HG03354 (cell line): ENCODE measurements around the gene ZXDA.
"Not testable (repeated sequence)": the region's sequence is repeated elsewhere in the genome, so short reads cannot be mapped to it uniquely, and the experiment has no call there.

Source experiments
- ATAC-seq: cut with Tn5 transposase; IDR thresholded peaks from one replicate; pipeline ENCODE4 v1.9.1; 2021; ENCODE audit warnings: mild to moderate bottlenecking; ENCODE audit not compliant: unreplicated experiment, poor library complexity, severe bottlenecking

The ZXDA gene

GRCh38 chrX:57910287-57910912 is at the start of gene ZXDA:
TSS of gene ZXDA (minus strand) at chrX:57910458. CDS start at chrX:57910420, 38 bp downstream.
- ATAC-seq = peak; percentile 72

DNA sequence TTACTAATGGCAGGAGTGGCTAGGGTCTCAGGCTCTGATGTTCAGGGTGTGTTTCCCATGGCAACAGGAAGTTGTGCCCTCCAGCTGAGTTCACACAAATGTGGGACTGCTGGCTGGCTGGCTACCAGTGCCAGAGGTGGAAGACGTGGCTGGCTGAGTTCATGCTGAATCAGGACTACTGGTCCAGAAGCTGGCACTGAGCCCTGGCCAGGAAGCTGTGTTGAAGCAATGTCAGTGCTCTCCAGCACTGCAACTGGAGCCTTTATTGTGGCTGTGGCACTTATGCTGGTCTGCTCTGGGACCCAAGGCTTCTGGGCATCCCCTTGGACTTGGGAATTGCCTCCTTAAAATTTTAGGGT is 42.0 kb upstream of the ZXDA start:
- ATAC-seq = no peak

- ATAC-seq = peak; percentile 91
Measured at GRCh38 chrX:57951666-57952319, 41.5 kb upstream of the ZXDA start.

- no peak for ATAC-seq
Measured at GRCh38 chrX:57933321-57933720, 23.1 kb upstream of the ZXDA start.

GRCh38 chrX:57932266-57932665 is 22.0 kb upstream of the ZXDA start:
- ATAC-seq = no peak

DNA sequence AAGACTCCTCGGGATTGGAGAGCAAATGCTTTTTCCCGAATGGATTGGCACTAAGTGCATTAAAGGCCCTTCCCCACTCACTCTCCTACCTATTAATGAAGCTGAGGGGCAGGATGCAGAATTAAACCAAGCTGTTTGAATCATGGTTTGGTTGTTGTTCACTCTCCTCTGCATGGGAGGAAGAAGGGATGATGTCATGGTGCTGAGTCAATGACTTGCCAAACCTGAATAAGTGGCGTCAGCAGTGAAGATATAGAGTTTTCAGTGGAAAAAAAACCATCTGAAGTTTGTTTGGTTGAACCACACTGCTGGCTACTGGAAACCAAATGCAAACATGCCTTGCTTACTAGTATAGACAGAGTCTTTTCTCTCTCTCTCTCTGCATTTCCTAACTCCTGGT is 19.8 kb upstream of the ZXDA start:
- ATAC-seq = no peak

GRCh38 chrX:57929373-57929772 is 19.1 kb upstream of the ZXDA start:
- ATAC-seq = peak; percentile 55

GRCh38 chrX:57925806-57926205 is 15.5 kb upstream of the ZXDA start:
- no peak for ATAC-seq

GRCh38 chrX:57918750-57919436 is 8.6 kb upstream of the ZXDA start:
- no peak for ATAC-seq

DNA sequence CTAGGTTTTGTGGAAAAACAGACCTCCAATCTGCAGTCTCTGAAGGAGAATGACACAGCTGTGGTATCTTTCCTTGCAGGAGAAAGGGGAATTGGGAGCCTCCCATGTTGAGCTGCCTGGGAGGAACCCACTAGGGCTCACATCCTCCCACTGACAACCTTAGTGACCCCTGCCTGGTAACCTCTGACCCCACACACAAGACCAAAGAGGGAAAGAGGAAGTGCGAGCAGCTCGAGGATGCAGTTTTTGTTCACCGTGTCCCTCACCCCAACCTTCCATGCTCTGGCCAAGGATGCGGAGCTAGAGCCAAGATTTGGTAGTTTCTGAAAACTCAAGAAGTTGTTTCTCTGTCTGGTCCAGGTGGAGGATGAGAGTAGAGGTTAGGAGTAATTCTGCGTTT is 5.4 kb upstream of the ZXDA start:
- no peak for ATAC-seq

- peak; percentile 83 for ATAC-seq
Measured at GRCh38 chrX:57909595-57910286, 517 bp downstream of the ZXDA start.

DNA sequence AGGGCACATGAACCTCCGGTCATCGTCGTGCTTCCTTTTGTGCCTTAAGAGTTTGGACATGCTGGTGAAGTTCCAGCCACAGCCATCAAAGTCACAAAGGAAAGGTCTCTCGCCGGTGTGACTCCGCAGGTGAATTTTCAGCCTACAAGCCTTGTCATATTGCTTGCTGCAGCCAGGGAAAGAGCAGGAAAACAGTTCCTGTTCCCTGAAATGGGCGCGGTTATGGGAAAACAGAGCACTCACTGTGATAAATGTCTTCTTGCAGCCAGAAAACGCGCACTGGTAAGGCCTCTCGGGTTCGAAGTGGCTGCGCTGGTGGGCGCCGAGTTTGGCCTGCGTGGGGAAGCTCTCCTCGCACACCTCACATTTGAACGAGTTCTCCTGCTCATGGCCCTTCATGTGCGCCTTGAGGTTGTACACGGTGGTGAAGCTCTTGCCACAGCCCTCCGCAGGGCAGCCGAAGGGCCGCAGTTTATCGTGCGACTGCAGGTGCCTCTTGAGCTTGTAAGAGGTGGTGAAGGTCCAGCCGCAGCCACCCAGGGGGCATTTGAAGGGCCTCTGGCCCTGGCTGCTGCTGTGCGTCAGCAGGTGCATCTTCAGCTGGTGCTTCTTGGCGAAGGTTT is 1.2 kb downstream of the ZXDA start:
- not testable (repeated sequence) for ATAC-seq

GRCh38 chrX:57906790-57907189 is 3.5 kb downstream of the ZXDA start:
- ATAC-seq = no peak

DNA sequence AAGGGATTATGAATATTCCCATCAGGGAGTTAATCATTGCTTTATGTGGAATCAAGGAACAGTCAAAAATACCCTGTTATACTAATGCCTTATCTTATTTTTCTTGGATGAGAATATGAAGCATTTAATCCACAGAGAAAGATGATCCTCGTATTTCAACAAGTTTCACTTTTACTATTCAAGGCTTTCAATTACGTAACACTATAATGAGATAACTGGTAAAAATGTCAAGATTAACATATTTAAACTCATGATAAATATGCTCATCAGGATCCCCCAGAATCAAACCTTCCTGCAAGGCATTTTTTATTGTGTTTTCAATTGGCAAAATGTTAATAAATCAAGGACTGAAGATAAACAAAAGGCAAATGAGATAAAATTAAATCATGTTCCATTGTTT is 5.1 kb downstream of the ZXDA start:
- no peak for ATAC-seq

DNA sequence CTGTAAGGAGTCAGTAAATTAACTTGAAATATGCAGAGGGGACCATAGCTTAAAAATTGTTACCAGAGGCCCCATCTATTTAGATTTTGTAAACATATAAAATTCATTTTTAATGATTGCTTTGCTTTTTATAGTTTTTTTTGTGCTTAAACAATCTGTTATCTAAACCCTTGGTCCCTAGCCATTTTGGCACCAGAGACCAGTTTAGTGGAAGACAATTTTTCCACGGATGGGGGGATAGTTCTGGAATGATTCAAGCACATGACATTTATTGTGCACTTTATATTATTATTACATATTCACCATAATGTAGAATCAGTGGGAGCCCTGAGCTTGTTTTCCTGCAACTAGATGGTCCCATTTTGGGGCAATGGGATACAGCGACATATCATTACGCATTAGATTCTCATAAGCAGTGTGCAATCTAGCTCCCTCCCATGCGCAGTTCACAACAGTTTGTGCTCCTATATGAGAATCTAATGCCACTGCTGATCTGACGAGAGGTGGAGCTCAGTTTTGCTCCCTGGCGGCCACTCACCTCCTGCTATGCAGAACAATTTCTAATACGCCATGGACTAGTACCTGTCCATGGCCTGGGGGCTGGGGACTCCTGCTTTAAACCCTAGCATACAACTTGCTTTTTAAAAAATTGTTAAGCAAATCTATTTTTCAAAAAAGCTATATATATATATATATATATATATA is 5.9 kb downstream of the ZXDA start:
- no peak for ATAC-seq

GRCh38 chrX:57902633-57903032 is 7.6 kb downstream of the ZXDA start:
- no peak for ATAC-seq

DNA sequence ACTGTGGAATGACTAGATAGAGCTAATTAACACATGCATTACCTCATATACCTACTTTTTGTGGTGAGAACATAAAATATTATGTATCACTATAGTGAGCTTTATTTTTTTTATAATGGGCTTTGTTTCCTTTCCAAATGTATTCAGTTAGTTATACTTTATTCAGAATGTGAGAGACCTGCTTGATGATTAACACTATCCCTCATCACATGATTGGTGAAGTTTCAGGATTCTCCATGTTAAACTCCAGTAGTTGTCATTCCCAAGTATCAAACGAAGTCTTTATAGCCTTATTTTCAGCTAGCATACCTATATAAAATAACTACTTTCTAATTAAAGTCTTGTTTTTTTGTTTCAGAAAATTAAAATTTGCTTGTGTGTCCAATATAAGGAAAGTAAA is 8.8 kb downstream of the ZXDA start:
- no peak for ATAC-seq

DNA sequence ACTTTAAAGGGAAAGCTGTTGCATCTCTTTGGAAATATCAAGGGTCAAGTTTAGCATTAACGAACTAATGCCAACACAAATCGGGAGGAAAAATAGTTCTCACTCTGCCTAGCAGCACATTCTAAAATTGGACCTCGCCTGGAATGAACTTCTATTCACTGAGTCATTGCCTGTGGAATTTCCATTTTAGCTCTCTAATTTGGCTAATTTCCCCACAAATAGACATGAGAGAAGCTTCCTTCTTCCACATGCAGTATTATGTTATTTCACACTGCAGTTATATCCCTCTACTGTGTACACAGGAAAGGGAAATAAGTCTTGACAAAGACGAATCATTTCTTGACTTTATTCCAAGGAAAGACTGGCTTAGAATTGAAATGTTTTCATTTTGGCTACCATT is 9.3 kb downstream of the ZXDA start:
- no peak for ATAC-seq

DNA sequence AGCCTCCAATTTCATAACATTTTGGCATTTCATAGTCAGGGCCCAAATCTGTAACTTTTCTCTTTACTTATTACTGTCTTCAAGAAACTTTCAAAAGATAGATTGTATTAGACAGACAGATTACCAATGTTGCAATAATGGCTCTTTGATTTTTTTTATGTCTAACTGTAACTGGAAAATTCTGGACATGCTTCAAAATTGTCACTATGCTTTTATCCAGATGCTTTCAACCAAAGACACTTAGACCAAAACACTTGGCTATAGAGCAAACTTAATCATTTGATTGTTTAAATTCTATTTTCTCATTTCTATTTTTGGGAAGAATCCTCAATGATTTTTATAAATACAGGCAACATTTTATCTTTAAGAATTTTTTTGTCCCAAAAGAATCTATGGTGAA is 10.4 kb downstream of the ZXDA start:
- ATAC-seq = no peak

DNA sequence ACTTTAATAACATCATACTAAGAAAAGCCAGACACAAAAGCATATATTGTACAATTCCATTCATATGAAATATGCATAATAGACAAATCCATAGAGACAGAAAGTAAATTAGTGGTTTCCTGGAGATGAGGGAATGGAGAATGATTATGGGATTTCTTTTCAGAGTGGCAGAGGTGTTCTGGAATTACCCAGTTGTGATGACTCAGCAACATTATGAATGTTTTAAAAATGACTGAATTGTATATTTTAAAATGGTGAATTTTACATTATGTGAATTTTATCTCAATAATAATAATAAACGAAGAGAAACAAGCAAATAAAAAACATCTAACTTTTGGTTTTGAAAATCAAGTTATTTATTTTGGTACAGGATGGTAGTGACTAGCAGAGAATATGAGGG is 11.2 kb downstream of the ZXDA start:
- no peak for ATAC-seq
